NCI-H82 treated with DMSO at 0.1 percent for 48 hours (cell line): Measurements from ENCODE around the gene RRM1.
A peak's percentile ranks its signal among the peaks of the same experiment; 100 is the strongest.
"Not testable (repeated sequence)": the region's sequence is repeated elsewhere in the genome, so short reads cannot be mapped to it uniquely, and the experiment has no call there.

Experiments
- DNase-seq: peaks from one replicate; lab custom pipeline; 2025; ENCODE audit not compliant: unreplicated experiment; lab: John Stamatoyannopoulos, UW

RRM1 gene

DNA sequence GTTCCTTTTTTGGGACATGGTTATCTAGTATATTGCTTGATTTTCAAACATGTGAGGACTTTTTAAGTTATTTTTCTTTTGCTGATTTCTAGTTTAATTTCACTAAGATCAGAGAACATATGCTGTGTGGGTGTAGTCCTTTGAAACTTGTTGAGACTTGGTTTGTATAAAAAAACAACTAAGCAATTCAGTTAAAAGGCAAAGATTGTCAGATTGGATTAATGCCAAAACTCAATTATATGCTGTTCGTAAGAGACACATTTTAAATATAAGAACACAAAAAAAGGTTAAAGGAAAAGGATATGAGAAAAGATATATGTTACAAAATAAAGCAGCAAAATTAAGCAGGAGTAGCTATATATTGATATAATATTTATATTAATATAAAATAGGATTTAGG, 17.8 kb upstream of the RRM1 start:
- no peak for DNase-seq

- no peak for DNase-seq
Measured at GRCh38 chr11:4083198-4083597, 11.4 kb upstream of the RRM1 start.

DNA sequence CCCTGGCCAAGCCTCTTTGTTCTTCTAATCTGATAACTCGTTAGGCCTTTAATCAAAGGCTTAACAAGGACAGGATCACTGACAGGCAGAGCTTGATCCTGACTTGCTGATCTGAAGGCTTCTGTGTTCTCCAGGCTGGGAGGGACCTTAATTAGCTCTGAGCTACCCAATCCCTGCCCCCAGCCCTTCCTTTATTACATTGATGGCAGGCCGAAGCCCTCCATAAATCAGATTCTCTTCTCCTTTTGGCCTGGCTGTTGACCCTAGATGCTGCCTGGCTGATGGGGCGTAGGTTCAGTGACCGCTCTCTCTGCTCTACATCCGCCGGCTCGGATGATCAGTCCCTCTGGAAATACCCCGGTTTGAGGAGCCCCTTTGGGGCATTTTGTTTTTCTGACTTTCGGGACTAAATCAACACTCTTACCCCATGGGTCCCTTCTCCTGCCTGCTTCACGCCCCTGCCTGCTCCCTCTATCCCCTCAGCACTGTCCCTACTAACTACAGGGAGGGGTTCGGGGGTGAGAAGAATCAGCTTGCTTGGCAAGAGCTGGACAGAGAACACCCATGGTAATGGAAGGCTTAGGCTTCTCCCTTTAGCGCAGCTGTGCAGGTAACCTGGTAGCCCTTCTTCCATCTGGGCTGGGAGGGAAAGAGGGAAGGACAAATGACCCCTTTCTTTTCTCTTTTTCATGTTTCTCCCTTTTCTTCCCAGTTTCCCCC, 10.0 kb upstream of the RRM1 start:
- DNase-seq, result peak; percentile 83

GRCh38 chr11:4085575-4085974, 9.0 kb upstream of the RRM1 start:
- no peak for DNase-seq

DNA sequence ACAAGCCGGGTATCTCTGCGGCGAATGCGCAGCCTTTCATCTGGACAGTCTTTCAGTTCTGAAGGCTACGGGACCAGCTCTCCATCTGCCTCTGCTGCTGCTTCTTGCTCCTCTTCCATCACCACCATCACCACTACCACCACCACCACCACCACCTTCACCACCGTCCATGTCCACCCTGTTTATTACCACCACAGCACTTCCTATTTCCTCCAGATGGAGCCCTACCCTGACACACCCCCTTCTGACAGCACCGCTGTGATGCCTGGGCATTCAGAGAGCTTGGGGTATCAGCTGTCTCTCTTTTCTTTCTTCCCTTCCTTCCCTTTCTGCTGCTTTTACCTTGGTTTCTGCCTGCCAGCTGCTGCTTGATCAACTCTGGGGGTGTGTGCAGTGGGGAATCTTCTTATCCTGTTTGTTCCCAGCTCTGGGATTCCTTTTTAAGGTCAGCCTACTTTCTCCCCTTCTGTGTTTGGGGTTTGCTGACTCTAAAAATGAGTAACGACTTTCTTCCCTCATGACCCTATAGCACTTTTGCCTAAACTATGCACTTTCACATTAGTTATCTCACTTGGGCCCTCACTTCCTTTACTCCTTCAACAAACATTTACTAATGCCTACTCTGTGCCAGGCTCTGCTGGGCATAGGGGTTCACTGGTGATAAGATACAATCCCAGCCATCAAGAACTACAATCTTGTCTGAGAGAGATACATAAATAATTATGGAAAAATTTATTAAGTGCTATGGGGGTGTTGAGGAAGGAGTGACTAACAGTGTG, 7.8 kb upstream of the RRM1 start:
- DNase-seq, result no peak

DNA sequence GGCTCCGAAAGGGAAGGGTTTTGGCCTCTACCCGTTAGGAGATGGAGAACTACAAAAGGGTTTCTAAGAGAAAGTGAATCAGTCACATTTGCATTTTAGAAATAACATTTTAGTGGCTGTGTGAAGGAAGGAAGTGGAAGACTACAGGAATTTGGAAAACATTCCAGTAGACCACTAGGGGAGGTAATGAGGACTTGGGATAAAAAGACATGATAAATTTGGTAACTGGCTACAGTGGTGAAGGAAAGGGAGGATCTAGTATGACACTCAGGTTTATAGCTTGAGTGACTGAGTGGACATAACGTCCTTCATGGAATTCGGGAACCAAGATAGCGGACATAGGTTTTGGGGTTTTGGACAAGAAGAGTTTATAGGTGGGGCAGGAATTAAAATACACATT, 7.0 kb upstream of the RRM1 start:
- DNase-seq, result no peak

DNA sequence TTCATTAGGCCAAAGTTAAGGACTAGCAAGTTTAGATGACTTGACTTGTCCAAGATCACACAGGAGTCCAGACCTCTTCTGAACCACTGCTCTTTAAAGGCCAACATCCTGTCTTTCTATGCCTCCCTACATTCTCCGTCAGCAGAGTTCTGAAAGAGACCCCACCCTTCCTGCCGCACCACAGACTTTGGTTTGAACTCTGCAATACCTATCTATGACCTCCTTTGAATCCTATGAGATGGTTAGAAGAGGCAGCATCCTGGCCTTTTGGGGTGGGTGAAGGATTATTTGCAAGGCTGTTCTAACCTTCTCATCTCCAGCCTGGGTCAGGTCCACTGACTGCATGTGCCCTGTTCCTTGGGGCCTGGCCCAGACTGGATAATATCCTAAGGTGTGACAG, 4.3 kb upstream of the RRM1 start:
- DNase-seq, result no peak

DNA sequence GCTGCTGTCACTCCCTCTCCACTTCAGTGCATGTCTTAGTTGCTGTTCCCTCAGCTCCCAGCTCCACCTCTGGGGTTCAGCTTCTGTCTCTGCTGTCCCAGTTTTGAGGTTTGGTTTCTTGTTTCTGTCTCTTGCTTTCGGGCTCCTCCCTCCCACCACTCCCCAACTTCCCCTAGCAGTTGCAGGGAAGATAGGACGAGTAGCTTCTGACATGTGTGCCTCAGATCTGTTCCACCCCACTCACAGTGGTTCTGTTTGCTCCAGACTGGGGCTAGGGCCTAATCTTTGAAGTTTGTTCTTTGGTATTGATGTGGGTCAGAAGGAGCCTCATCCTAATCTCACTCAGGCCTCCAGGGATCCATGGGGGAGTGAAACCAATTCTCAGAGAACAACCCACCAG, 2.6 kb upstream of the RRM1 start:
- no peak for DNase-seq

GRCh38 chr11:4093519-4094347, 866 bp upstream of the RRM1 start:
- DNase-seq, result no peak

DNA sequence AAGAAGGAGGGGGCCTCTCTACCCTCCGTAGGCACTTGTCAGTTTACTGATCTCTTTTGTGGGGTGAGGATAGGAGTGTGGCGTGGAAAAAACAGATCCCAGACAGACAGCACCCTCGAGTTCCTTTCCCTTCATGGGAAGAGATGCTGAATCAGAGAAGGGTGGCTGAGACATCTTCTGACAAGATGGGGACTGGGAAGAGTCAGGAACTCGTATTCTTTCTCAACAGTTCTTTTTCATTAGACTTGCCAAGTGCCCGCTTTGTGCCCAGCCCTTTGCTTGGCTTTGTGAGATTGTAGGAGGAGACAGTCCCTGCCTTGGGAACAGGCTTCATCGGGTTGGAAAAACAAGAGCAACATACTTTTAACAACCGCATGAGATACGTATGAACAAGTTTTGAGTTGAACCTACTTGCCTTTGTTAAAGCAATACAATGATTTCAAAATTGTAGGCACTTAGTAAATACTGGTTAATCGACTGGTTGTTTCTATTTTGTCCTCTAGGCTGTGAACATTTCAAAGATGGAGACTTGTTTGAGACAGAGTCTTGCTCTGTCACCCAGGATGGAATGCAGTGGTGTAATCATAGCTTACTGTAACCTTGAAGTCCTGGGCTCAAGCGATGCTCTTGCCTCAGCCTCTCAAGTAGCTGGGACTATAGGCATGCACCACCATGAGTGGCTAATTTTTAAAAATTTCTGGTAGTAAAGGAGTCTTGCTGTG, 1.1 kb downstream of the RRM1 start:
- no peak for DNase-seq

- DNase-seq, result no peak
Measured at GRCh38 chr11:4098026-4098621, 3.5 kb downstream of the RRM1 start.

GRCh38 chr11:4102711-4103110, 8.1 kb downstream of the RRM1 start:
- DNase-seq, result no peak

GRCh38 chr11:4103269-4103668, 8.7 kb downstream of the RRM1 start:
- no peak for DNase-seq

DNA sequence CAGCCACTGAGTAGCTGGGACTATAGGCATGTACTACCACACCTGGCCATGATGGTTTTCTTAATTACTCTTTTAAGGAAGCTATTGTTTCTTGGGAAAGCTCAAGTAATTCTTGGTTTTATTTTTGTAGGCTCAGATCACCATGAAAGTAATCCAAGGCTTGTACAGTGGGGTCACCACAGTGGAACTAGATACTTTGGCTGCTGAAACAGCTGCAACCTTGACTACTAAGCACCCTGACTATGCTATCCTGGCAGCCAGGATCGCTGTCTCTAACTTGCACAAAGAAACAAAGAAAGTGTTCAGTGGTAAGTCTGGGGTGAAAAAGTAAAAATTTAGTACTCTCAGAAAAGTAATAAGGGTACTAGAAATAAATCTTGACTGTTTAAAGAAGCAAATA, 11.3 kb downstream of the RRM1 start:
- no peak for DNase-seq

GRCh38 chr11:4111834-4112233, 17.2 kb downstream of the RRM1 start:
- no peak for DNase-seq

DNA sequence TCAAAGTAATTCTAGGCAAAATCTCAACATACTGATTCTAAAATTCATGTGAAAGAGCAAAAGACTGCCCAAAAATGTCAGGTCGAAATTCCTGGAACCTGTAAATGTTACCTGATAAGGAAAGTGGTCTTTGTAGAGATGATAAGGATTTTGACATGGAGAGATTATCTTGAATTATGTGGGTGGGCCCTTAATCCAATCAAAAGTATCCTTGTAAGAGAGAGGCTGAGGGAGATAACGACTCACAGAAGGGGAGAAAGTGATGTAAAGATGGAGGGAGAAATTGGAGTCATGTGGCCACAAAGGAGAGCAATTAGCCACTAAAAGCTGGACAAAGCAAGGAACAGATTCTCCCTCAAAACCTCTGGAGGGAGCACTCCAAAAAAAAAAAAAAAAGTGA, 20.5 kb downstream of the RRM1 start:
- no peak for DNase-seq

- DNase-seq, result no peak
Measured at GRCh38 chr11:4118107-4118506, 23.5 kb downstream of the RRM1 start.

DNA sequence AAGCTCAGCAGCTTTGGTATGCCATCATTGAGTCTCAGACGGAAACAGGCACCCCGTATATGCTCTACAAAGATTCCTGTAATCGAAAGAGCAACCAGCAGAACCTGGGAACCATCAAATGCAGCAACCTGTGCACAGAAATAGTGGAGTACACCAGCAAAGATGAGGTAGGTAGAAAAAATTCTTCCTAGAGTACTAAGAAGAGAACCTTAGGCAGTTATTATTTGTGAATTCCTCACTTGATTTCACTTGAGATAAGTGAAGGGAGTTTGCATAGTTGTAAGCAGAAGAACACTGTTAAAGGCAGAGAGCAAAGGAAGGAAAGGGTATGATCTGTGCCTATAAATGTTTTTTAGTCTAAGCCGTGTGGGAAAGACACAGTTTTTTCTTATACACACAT, 28.6 kb downstream of the RRM1 start:
- no peak for DNase-seq

GRCh38 chr11:4125141-4125540, 30.5 kb downstream of the RRM1 start:
- no peak for DNase-seq

DNA sequence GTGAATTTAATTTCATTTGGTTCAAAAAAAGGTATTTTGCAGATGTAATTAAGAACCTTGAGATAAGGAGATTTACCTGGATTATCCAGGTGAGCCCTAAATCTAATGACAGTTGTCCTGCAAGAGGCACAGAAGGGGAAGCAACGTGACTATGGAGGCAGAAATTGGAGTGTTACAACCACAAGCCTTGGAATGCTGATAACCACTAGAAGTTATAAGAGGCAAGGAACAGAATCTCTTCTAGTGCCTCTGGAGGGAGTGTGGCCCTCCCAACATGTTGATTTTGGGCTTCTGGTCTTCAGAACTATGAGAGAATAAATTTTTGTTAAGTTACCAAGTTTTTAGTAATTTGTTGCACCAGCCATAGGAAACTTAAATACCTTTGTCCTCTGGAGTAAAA, 32.8 kb downstream of the RRM1 start:
- DNase-seq, result no peak

DNA sequence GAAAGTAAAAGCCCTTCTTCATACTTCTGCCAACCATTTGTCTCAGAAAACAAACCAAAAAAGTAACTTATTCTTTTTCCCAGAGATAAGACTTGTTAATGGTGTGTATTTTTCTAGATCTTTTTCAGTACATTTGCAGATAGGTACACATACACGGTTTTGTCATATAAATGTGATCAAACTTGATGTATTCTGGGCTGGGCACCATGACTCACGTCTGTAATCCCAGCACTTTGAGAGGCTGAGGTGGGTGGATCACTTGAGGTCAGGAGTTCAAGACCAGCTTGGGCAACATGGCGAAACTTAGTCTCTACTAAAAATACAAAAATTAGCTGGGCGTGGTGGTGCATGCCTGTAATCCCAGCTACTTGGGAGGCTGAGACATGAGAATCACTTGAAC, 35.6 kb downstream of the RRM1 start:
- DNase-seq, result not testable (repeated sequence)
